Subcutaneous abdominal adipose tissue (tissue), 5 donors: ENCODE results near the gene SLCO2A1.

Experiments
- H3K27ac ChIP-seq: one replicate; pipeline ENCODE4 v1.7.0; 2013; ENCODE audit warnings: low read depth, mild to moderate bottlenecking, inconsistent platforms, low read length, moderate library complexity
- H3K27me3 ChIP-seq, 5 donors: one replicate each; pipeline ENCODE4 v1.7.0; 2013; ENCODE audit warnings: low read length in 5 of 5, inconsistent platforms in 1 of 5; ENCODE audit not compliant: control insufficient read depth in 5 of 5, insufficient read depth in 4 of 5
- H3K36me3 ChIP-seq, 5 donors: one replicate each; pipeline ENCODE4 v1.7.0; 2013; ENCODE audit warnings: low read length in 5 of 5; ENCODE audit not compliant: control insufficient read depth in 5 of 5, insufficient read depth in 5 of 5
- H3K4me1 ChIP-seq, 5 donors: one replicate each; pipeline ENCODE4 v1.7.0; 2013; ENCODE audit warnings: low read length in 5 of 5, mild to moderate bottlenecking in 3 of 5, moderate library complexity in 1 of 5; ENCODE audit not compliant: control insufficient read depth in 5 of 5, insufficient read depth in 5 of 5
- H3K4me3 ChIP-seq, 5 donors: one replicate each; pipeline ENCODE4 v1.7.0; 2013; ENCODE audit warnings: low read length in 5 of 5, low read depth in 1 of 5
- H3K9ac ChIP-seq, 5 donors: one replicate each; pipeline ENCODE4 v1.7.0; 2013; ENCODE audit warnings: low read length in 5 of 5, mild to moderate bottlenecking in 4 of 5, moderate library complexity in 3 of 5
- H3K9me3 ChIP-seq, 5 donors: one replicate each; pipeline ENCODE4 v1.7.0; 2013; ENCODE audit warnings: low read length in 5 of 5; ENCODE audit not compliant: control insufficient read depth in 5 of 5
- donor health status: healthy.
- donor health status: healthy.
- donor health status: healthy.
- donor health status: healthy.
- donor health status: healthy.

The SLCO2A1 gene

GRCh38 chr3:134036291-134036690, 6.6 kb upstream of the SLCO2A1 start:
- H3K27me3 ChIP-seq, result no peaks in the 10 kb centered on the region
- H3K9me3 ChIP-seq, result no peaks in the 10 kb centered on the region
- H3K4me3 ChIP-seq, result no peak overlapping the region
- H3K9ac ChIP-seq, result no peak overlapping the region
- H3K36me3 ChIP-seq, result no peaks in the 10 kb centered on the region
- H3K4me1 ChIP-seq, result peaks cover 0 to 15% (median 11%) of the 10 kb centered on the region in 5 donors
- H3K27ac ChIP-seq, result no peak overlapping the region

GRCh38 chr3:134035836-134036235, 6.1 kb upstream of the SLCO2A1 start:
- no peaks in the 10 kb centered on the region for H3K27me3 ChIP-seq
- H3K27ac ChIP-seq, result no peak overlapping the region
- H3K36me3 ChIP-seq, result no peaks in the 10 kb centered on the region
- no peaks in the 10 kb centered on the region for H3K9me3 ChIP-seq
- H3K9ac ChIP-seq, result no peak overlapping the region
- peaks cover 0 to 15% (median 11%) of the 10 kb centered on the region in 5 donors for H3K4me1 ChIP-seq
- no peak overlapping the region for H3K4me3 ChIP-seq

- no peaks in the 10 kb centered on the region for H3K9me3 ChIP-seq
- H3K27ac ChIP-seq, result no peak overlapping the region
Measured at GRCh38 chr3:134034005-134034785, 4.5 kb upstream of the SLCO2A1 start.

GRCh38 chr3:134033315-134033996, 3.7 kb upstream of the SLCO2A1 start:
- Histone ChIP-seq H3K4me1 (peaks cover 2 to 15% (median 12%) of the 10 kb centered on the region in 5 donors), H3K27ac (no peak overlapping the region), H3K4me3 (no peak overlapping the region), H3K27me3 (peaks cover 4 to 9% (median 7%) of the 10 kb centered on the region in 5 donors), H3K9ac (no peak overlapping the region), H3K36me3 (no peaks in the 10 kb centered on the region), H3K9me3 (no peaks in the 10 kb centered on the region)

More at GRCh38 chr3:134034005-134034785, 4.5 kb upstream of the SLCO2A1 start:
- Histone ChIP-seq H3K36me3 (no peaks in the 10 kb centered on the region), H3K4me1 (peaks cover 2 to 12% (median 10%) of the 10 kb centered on the region in 5 donors), H3K9ac (no peak overlapping the region), H3K4me3 (no peak overlapping the region), H3K27me3 (peaks cover 0 to 2% (median 0%) of the 10 kb centered on the region in 5 donors)

- Histone ChIP-seq H3K4me3 (no peak overlapping the region), H3K36me3 (no peaks in the 10 kb centered on the region), H3K4me1 (peaks cover 2 to 15% (median 12%) of the 10 kb centered on the region in 5 donors), H3K27me3 (peaks cover 5 to 12% (median 10%) of the 10 kb centered on the region in 5 donors), H3K9me3 (no peaks in the 10 kb centered on the region), H3K27ac (no peak overlapping the region), H3K9ac (no peak overlapping the region)
Measured at GRCh38 chr3:134031348-134031915, 1.7 kb upstream of the SLCO2A1 start.

- H3K4me1 ChIP-seq, result peaks cover 2 to 15% (median 12%) of the 10 kb centered on the region in 5 donors
- peaks cover 5 to 12% (median 10%) of the 10 kb centered on the region in 5 donors for H3K27me3 ChIP-seq
- H3K4me3 ChIP-seq, result peak overlapping the region in 4 of 5 donors; percentile 21 to 66 (median 42)
- no peak overlapping the region for H3K27ac ChIP-seq
- no peak overlapping the region for H3K9ac ChIP-seq
- H3K36me3 ChIP-seq, result no peaks in the 10 kb centered on the region
- no peaks in the 10 kb centered on the region for H3K9me3 ChIP-seq
Measured at GRCh38 chr3:134030379-134031347, 938 bp upstream of the SLCO2A1 start.

GRCh38 chr3:134029256-134029733, 430 bp downstream of the SLCO2A1 start:
- H3K27ac ChIP-seq, result no peak overlapping the region
- peaks cover 5 to 12% (median 10%) of the 10 kb centered on the region in 5 donors for H3K27me3 ChIP-seq

GRCh38 chr3:134028486-134029255, 1.1 kb downstream of the SLCO2A1 start:
- H3K4me3 ChIP-seq, result peak overlapping the region in 3 of 5 donors; percentile 56 to 67 (median 66)
- H3K27me3 ChIP-seq, result peaks cover 5 to 12% (median 10%) of the 10 kb centered on the region in 5 donors
- H3K27ac ChIP-seq, result no peak overlapping the region
- no peaks in the 10 kb centered on the region for H3K36me3 ChIP-seq
- peaks cover 2 to 15% (median 12%) of the 10 kb centered on the region in 5 donors for H3K4me1 ChIP-seq
- peak overlapping the region in 1 of 5 donors; percentile 51 for H3K9ac ChIP-seq
- H3K9me3 ChIP-seq, result no peaks in the 10 kb centered on the region

More at GRCh38 chr3:134029256-134029733, 430 bp downstream of the SLCO2A1 start:
- Histone ChIP-seq H3K4me3 (peak overlapping the region; percentile 19 to 67 (median 64)), H3K9me3 (no peaks in the 10 kb centered on the region), H3K36me3 (no peaks in the 10 kb centered on the region), H3K9ac (peak overlapping the region in 4 of 5 donors; percentile 34 to 56 (median 45)), H3K4me1 (peaks cover 2 to 15% (median 12%) of the 10 kb centered on the region in 5 donors)
